H9 (cell line): ENCODE measurements around the gene UQCRHL. TPM values are rescaled to one million over a fixed set of nuclear protein-coding genes. Genes with fewer than 3 reads are reported as not detected.

ENCODE experiments used
- DNase-seq: peaks from one replicate; pipeline ENCODE4 v3.0.0-alpha.2; 2017
- H2AFZ ChIP-seq: one replicate; pipeline ENCODE4 v1.6.1; 2013; ENCODE audit warnings: mild to moderate bottlenecking, low read length, control low read depth, moderate library complexity
- H2AK5ac ChIP-seq: 2 replicates; pipeline ENCODE4 v1.6.1; 2013; ENCODE audit warnings: low read length, control low read depth, mixed read lengths; ENCODE audit not compliant: insufficient read length
- H2BK120ac ChIP-seq: one replicate; pipeline ENCODE4 v1.6.1; 2013; ENCODE audit warnings: low read depth, mild to moderate bottlenecking, low read length, control low read depth, inconsistent platforms; ENCODE audit not compliant: poor library complexity, severe bottlenecking
- H2BK12ac ChIP-seq: 2 replicates; pipeline ENCODE4 v1.6.1; 2013; ENCODE audit warnings: low read length, control low read depth, mixed read lengths, low read depth; ENCODE audit not compliant: insufficient read length
- H2BK15ac ChIP-seq: 2 replicates; pipeline ENCODE4 v1.6.1; 2013; ENCODE audit warnings: low read depth, low read length, control low read depth
- H2BK20ac ChIP-seq: one replicate; pipeline ENCODE4 v1.6.1; 2013; ENCODE audit warnings: low read depth, mild to moderate bottlenecking, low read length, control low read depth, inconsistent platforms; ENCODE audit not compliant: poor library complexity, severe bottlenecking
- H2BK5ac ChIP-seq: 2 replicates; pipeline ENCODE4 v1.6.1; 2013; ENCODE audit warnings: low read length, control low read depth, mixed read lengths; ENCODE audit not compliant: insufficient read length
- H3K14ac ChIP-seq: 2 replicates; pipeline ENCODE4 v1.6.1; 2013; ENCODE audit warnings: low read length, control low read depth; ENCODE audit not compliant: insufficient read depth
- H3K18ac ChIP-seq: 2 replicates; pipeline ENCODE4 v1.6.1; 2013; ENCODE audit warnings: low read depth, mild to moderate bottlenecking, mixed read lengths, low read length, control low read depth; ENCODE audit not compliant: insufficient read length
- H3K23ac ChIP-seq: 2 replicates; pipeline ENCODE4 v1.6.1; 2013; ENCODE audit warnings: low read length, control low read depth, mixed read lengths, low read depth; ENCODE audit not compliant: insufficient read length
- H3K23me2 ChIP-seq: 2 replicates; pipeline ENCODE4 v1.6.1; 2013; ENCODE audit warnings: low read depth, mild to moderate bottlenecking, mixed read lengths, low read length, control low read depth; ENCODE audit not compliant: insufficient read length, poor library complexity, severe bottlenecking
- H3K27ac ChIP-seq: 2 replicates; pipeline ENCODE4 v1.5.1; 2013; ENCODE audit warnings: low read length, control low read depth, mixed read lengths, low read depth; ENCODE audit not compliant: insufficient read length
- H3K27me3 ChIP-seq: 2 replicates; pipeline ENCODE4 v1.6.1; 2013; ENCODE audit warnings: low read length, control low read depth, inconsistent platforms; ENCODE audit not compliant: insufficient read depth
- H3K4ac ChIP-seq: 2 replicates; pipeline ENCODE4 v1.6.1; 2013; ENCODE audit warnings: low read depth, mild to moderate bottlenecking, control low read depth, inconsistent platforms, low read length, moderate library complexity
- H3K4me1 ChIP-seq: 2 replicates; pipeline ENCODE4 v1.6.1; 2013; ENCODE audit warnings: low read length, control low read depth, inconsistent platforms; ENCODE audit not compliant: insufficient read depth
- H3K4me2 ChIP-seq: 2 replicates; pipeline ENCODE4 v1.6.1; 2013; ENCODE audit warnings: low read length, control low read depth, mixed read lengths; ENCODE audit not compliant: insufficient read length, insufficient read depth
- H3K56ac ChIP-seq: 2 replicates; pipeline ENCODE4 v1.6.1; 2013; ENCODE audit warnings: low read depth, mild to moderate bottlenecking, mixed read lengths, low read length, control low read depth; ENCODE audit not compliant: insufficient read length
- H3K79me1 ChIP-seq: 2 replicates; pipeline ENCODE4 v1.6.1; 2013; ENCODE audit warnings: low read depth, mild to moderate bottlenecking, moderate library complexity, low read length, control low read depth, inconsistent platforms; ENCODE audit not compliant: insufficient read depth, poor library complexity, severe bottlenecking
- H3K79me2 ChIP-seq: 2 replicates; pipeline ENCODE4 v1.6.1; 2013; ENCODE audit warnings: low read length, control low read depth, inconsistent platforms; ENCODE audit not compliant: insufficient read depth
- H3K9ac ChIP-seq: 2 replicates; pipeline ENCODE4 v1.6.1; 2013; ENCODE audit warnings: low read length, control low read depth, mixed read lengths; ENCODE audit not compliant: insufficient read length; ENCODE audit errors: extremely low read depth
- H3K9me3 ChIP-seq: one replicate; pipeline ENCODE4 v1.6.1; 2013; ENCODE audit warnings: low read depth, low read length, inconsistent platforms; ENCODE audit not compliant: control insufficient read depth
- H3T11ph ChIP-seq: one replicate; pipeline ENCODE4 v1.6.1; 2013; ENCODE audit warnings: mild to moderate bottlenecking, low read length, control low read depth, inconsistent platforms
- H4K20me1 ChIP-seq: one replicate; pipeline ENCODE4 v1.6.1; 2013; ENCODE audit not compliant: control insufficient read depth, insufficient read length, insufficient read depth
- H4K5ac ChIP-seq: 2 replicates; pipeline ENCODE4 v1.6.1; 2013; ENCODE audit warnings: low read depth, mild to moderate bottlenecking, mixed read lengths, low read length, control low read depth; ENCODE audit not compliant: insufficient read length
- H4K8ac ChIP-seq: replicated peaks from 2 replicates; pipeline ENCODE4 v1.6.1; 2013; ENCODE audit warnings: low read length, control low read depth, mixed read lengths, low read depth; ENCODE audit not compliant: insufficient read length
- H4K91ac ChIP-seq: 2 replicates; pipeline ENCODE4 v1.6.1; 2013; ENCODE audit warnings: low read depth, mild to moderate bottlenecking, moderate library complexity, mixed read lengths, low read length, control low read depth; ENCODE audit not compliant: insufficient read length
- H3K27ac Mint-ChIP-seq, 3 experiments: 2 replicates in 2 of 3; 3 replicates in 1 of 3; pipeline ENCODE4 v1.8.0; 2020 to 2021; ENCODE audit warnings: mixed read lengths in 3 of 3, mild to moderate bottlenecking in 1 of 3, moderate library complexity in 1 of 3
- H3K27me3 Mint-ChIP-seq: 2 replicates; pipeline ENCODE4 v1.8.0; 2021; ENCODE audit warnings: low read depth, mild to moderate bottlenecking, moderate library complexity, mixed read lengths
- H3K36me3 Mint-ChIP-seq, 3 experiments: 2 replicates in 2 of 3; 3 replicates in 1 of 3; pipeline ENCODE4 v1.8.0; 2020 to 2021; ENCODE audit warnings: low read depth in 3 of 3, mixed read lengths in 3 of 3; ENCODE audit not compliant: insufficient read depth in 1 of 3
- H3K4me1 Mint-ChIP-seq, 2 experiments: 2 replicates each; pipeline ENCODE4 v1.8.0; 2020; ENCODE audit warnings: mixed read lengths in 2 of 2
- H3K4me3 Mint-ChIP-seq, 2 experiments: 2 replicates in 1 of 2; 3 replicates in 1 of 2; pipeline ENCODE4 v1.8.0; 2020 to 2021; ENCODE audit warnings: mild to moderate bottlenecking in 2 of 2, mixed read lengths in 2 of 2, moderate library complexity in 1 of 2
- H3K9me3 Mint-ChIP-seq, 2 experiments: 2 replicates in 1 of 2; 3 replicates in 1 of 2; pipeline ENCODE4 v1.8.0; 2020; ENCODE audit warnings: mild to moderate bottlenecking in 2 of 2, mixed read lengths in 2 of 2, moderate library complexity in 1 of 2
- CTCF ChIP-seq: fragments of 200-600 bp; sonication (generic); conservative IDR thresholded peaks from 3 replicates; pipeline ENCODE4 v1.8.0; 2021; ENCODE audit warnings: antibody characterized with exemption, mild to moderate bottlenecking
- WGBS: extraction: QIAGEN DNeasy Blood & Tissue Kit; methylation state at CpG from one replicate; pipeline ENCODE4 v1.1.7; 2013; ENCODE audit warnings: missing lambda C conversion rate, low lambda C conversion rate, mixed read lengths; ENCODE audit not compliant: insufficient read length; ENCODE audit errors: extremely low coverage; 5-methylcytosine and 5-hydroxymethylcytosine counted together
- total RNA-seq: library from RNA; stranded (reverse); gene quantifications from 2 replicates; pipeline ENCODE4 v1.2.1, GENCODE V29; 2021

Gene UQCRHL
- total RNA-seq, 1 experiment from 2014 or later, result 2.0 TPM

GRCh38 chr1:15804060-15804459, 3.4 kb downstream of the UQCRHL start:
- no peaks in the 10 kb centered on the region for H3K36me3 Mint-ChIP-seq
- Histone ChIP-seq H3K4me1 (peaks cover 5% of the 10 kb centered on the region; the same call in 1 of the 2 replicates), H3K23me2 (no peaks in the 10 kb centered on the region), H3K79me2 (no peaks in the 10 kb centered on the region), H2AFZ (no peak overlapping the region), H4K91ac (no peak overlapping the region), H3K27me3 (no peaks in the 10 kb centered on the region), H3K27ac (no peak overlapping the region), H4K5ac (no peak overlapping the region), H2BK120ac (no peak overlapping the region), H2BK5ac (no peak overlapping the region), H3K9me3 (no peaks in the 10 kb centered on the region), H3K4ac (no peak overlapping the region), H4K20me1 (no peaks in the 10 kb centered on the region), H3K14ac (no peak overlapping the region), H2AK5ac (no peak overlapping the region), H3K4me2 (no peak overlapping the region), H3K79me1 (no peaks in the 10 kb centered on the region), H2BK12ac (no peak overlapping the region), H3K18ac (no peak overlapping the region), H3K23ac (no peak overlapping the region), H2BK20ac (no peak overlapping the region), H3K56ac (no peak overlapping the region), H3T11ph (no peak overlapping the region), H3K9ac (no peak overlapping the region), H2BK15ac (no peak overlapping the region), H4K8ac (no peak overlapping the region)
- H3K9me3 Mint-ChIP-seq, result no peaks in the 10 kb centered on the region
- H3K27ac Mint-ChIP-seq, result no peak overlapping the region; a peak in 1 of 7 replicates
- H3K4me3 Mint-ChIP-seq, result no peak overlapping the region
- no peak for DNase-seq
- no CpG with 5 or more reads among the region's 8 CpGs for WGBS
- TF ChIP-seq CTCF, result no peak
- peaks cover 2% of the 10 kb centered on the region; the same call in 1 of the 2 replicates for H3K27me3 Mint-ChIP-seq
- H3K4me1 Mint-ChIP-seq, result peaks cover 25 to 27% of the 10 kb centered on the region in 2 experiments
